NCI-H345 (cell line): ENCODE data around the gene ODAD4.
"Not testable (repeated sequence)": the region's sequence is repeated elsewhere in the genome, so short reads cannot be mapped to it uniquely, and the experiment has no call there.

ENCODE experiments used
- DNase-seq: peaks from one replicate; lab custom pipeline; 2025; lab: John Stamatoyannopoulos, UW

Gene ODAD4

GRCh38 chr17:41914358-41914766 lies 16.1 kb upstream of the ODAD4 start:
- DNase-seq, result no peak

GRCh38 chr17:41915020-41915419 lies 15.4 kb upstream of the ODAD4 start:
- no peak for DNase-seq

GRCh38 chr17:41915566-41915965 lies 14.9 kb upstream of the ODAD4 start:
- no peak for DNase-seq

- no peak for DNase-seq
Measured at GRCh38 chr17:41917192-41917591, 13.2 kb upstream of the ODAD4 start.

GRCh38 chr17:41917679-41918313 lies 12.6 kb upstream of the ODAD4 start:
- peak; percentile 58 for DNase-seq

GRCh38 chr17:41918314-41919164 lies 11.9 kb upstream of the ODAD4 start, which contains the start of gene ACLY:
ACLY (minus strand) TSS chr17:41918951; CDS start chr17:41913873, 5,078 bp downstream.
- DNase-seq, result peak; percentile 99

GRCh38 chr17:41919165-41919817 lies 11.1 kb upstream of the ODAD4 start:
- DNase-seq, result peak; percentile 71

- DNase-seq, result no peak
Measured at GRCh38 chr17:41919840-41920579, 10.4 kb upstream of the ODAD4 start.

- no peak for DNase-seq
Measured at GRCh38 chr17:41920580-41920955, 9.8 kb upstream of the ODAD4 start.

- DNase-seq, result no peak
Measured at GRCh38 chr17:41925991-41926590, 4.3 kb upstream of the ODAD4 start.

GRCh38 chr17:41928693-41929251 lies 1.6 kb upstream of the ODAD4 start:
- DNase-seq, result no peak

- DNase-seq, result not testable (repeated sequence)
Measured at GRCh38 chr17:41930833-41931156, 378 bp downstream of the ODAD4 start.

- DNase-seq, result not testable (repeated sequence)
Measured at GRCh38 chr17:41931715-41932114, 1.3 kb downstream of the ODAD4 start.

GRCh38 chr17:41932816-41933389 lies 2.5 kb downstream of the ODAD4 start:
- no peak for DNase-seq

- DNase-seq, result no peak
Measured at GRCh38 chr17:41935641-41936040, 5.2 kb downstream of the ODAD4 start.

GRCh38 chr17:41937970-41938954 lies 7.8 kb downstream of the ODAD4 start:
- DNase-seq, result no peak

GRCh38 chr17:41939044-41939692 lies 8.8 kb downstream of the ODAD4 start:
- DNase-seq, result no peak

GRCh38 chr17:41939693-41940090 lies 9.3 kb downstream of the ODAD4 start:
- no peak for DNase-seq

- DNase-seq, result no peak
Measured at GRCh38 chr17:41941168-41941567, 10.8 kb downstream of the ODAD4 start.
